Measurements from ENCODE around the gene ELF1.

ELF1 gene

GRCh38 chr13:40973409-40973808 lies 45.7 kb downstream of the ELF1 start:
- H3K36me3 ChIP-seq (ENCODE audit: insufficient read depth, low read length), result no peaks in the 10 kb centered on the region
- H3K9ac ChIP-seq (ENCODE audit: low read depth, low read length), result no peak overlapping the region
- H3K4me1 ChIP-seq (ENCODE audit: insufficient read depth, low read length), result no peaks in the 10 kb centered on the region
- H3K9me3 ChIP-seq (ENCODE audit: control insufficient read depth, insufficient read depth, low read length), result no peaks in the 10 kb centered on the region

GRCh38 chr13:40971321-40971720 lies 47.8 kb downstream of the ELF1 start:
- H3K36me3 ChIP-seq (ENCODE audit: insufficient read depth, low read length), result no peaks in the 10 kb centered on the region
- no peaks in the 10 kb centered on the region for H3K4me1 ChIP-seq (ENCODE audit: insufficient read depth, low read length)
- no peak overlapping the region for H3K9ac ChIP-seq (ENCODE audit: low read depth, low read length)
- H3K9me3 ChIP-seq (ENCODE audit: control insufficient read depth, insufficient read depth, low read length), result no peaks in the 10 kb centered on the region

GRCh38 chr13:40970803-40971202 lies 48.3 kb downstream of the ELF1 start:
- Histone ChIP-seq H3K36me3 (ENCODE audit: insufficient read depth, low read length) (no peaks in the 10 kb centered on the region), H3K9ac (ENCODE audit: low read depth, low read length) (no peak overlapping the region), H3K9me3 (ENCODE audit: control insufficient read depth, insufficient read depth, low read length) (no peaks in the 10 kb centered on the region), H3K4me1 (ENCODE audit: insufficient read depth, low read length) (no peaks in the 10 kb centered on the region)

- no peaks in the 10 kb centered on the region for H3K36me3 ChIP-seq (ENCODE audit: insufficient read depth, low read length)
- H3K4me1 ChIP-seq (ENCODE audit: insufficient read depth, low read length), result no peaks in the 10 kb centered on the region
- H3K9me3 ChIP-seq (ENCODE audit: control insufficient read depth, insufficient read depth, low read length), result no peaks in the 10 kb centered on the region
- no peak overlapping the region for H3K9ac ChIP-seq (ENCODE audit: low read depth, low read length)
Observed at GRCh38 chr13:40969169-40969901, 49.8 kb downstream of the ELF1 start.

- H3K4me1 ChIP-seq (ENCODE audit: insufficient read depth, low read length), result no peaks in the 10 kb centered on the region
- H3K36me3 ChIP-seq (ENCODE audit: insufficient read depth, low read length), result no peaks in the 10 kb centered on the region
Observed at GRCh38 chr13:40968416-40969000, 50.6 kb downstream of the ELF1 start.

GRCh38 chr13:40966298-40966697 lies 52.8 kb downstream of the ELF1 start:
- Histone ChIP-seq H3K9me3 (ENCODE audit: control insufficient read depth, insufficient read depth, low read length) (no peaks in the 10 kb centered on the region), H3K36me3 (ENCODE audit: insufficient read depth, low read length) (no peaks in the 10 kb centered on the region), H3K4me1 (ENCODE audit: insufficient read depth, low read length) (no peaks in the 10 kb centered on the region), H3K9ac (ENCODE audit: low read depth, low read length) (no peak overlapping the region)

More at GRCh38 chr13:40968416-40969000, 50.6 kb downstream of the ELF1 start:
- H3K9ac ChIP-seq (ENCODE audit: low read depth, low read length), result no peak overlapping the region
- H3K9me3 ChIP-seq (ENCODE audit: control insufficient read depth, insufficient read depth, low read length), result no peaks in the 10 kb centered on the region

- no peaks in the 10 kb centered on the region for H3K36me3 ChIP-seq (ENCODE audit: insufficient read depth, low read length)
- H3K4me1 ChIP-seq (ENCODE audit: insufficient read depth, low read length), result no peaks in the 10 kb centered on the region
- H3K9me3 ChIP-seq (ENCODE audit: control insufficient read depth, insufficient read depth, low read length), result no peaks in the 10 kb centered on the region; the same call in 1 of the 2 replicates
Observed at GRCh38 chr13:40963927-40964326, 55.2 kb downstream of the ELF1 start.

GRCh38 chr13:40961826-40962225 lies 57.3 kb downstream of the ELF1 start:
- Histone ChIP-seq H3K4me1 (ENCODE audit: insufficient read depth, low read length) (no peaks in the 10 kb centered on the region), H3K36me3 (ENCODE audit: insufficient read depth, low read length) (no peaks in the 10 kb centered on the region), H3K9ac (ENCODE audit: low read depth, low read length) (no peak overlapping the region), H3K9me3 (ENCODE audit: control insufficient read depth, insufficient read depth, low read length) (no peaks in the 10 kb centered on the region; the same call in 1 of the 2 replicates)

More at GRCh38 chr13:40963927-40964326, 55.2 kb downstream of the ELF1 start:
- H3K9ac ChIP-seq (ENCODE audit: low read depth, low read length), result no peak overlapping the region

- Histone ChIP-seq H3K36me3 (ENCODE audit: insufficient read depth, low read length) (no peaks in the 10 kb centered on the region), H3K9me3 (ENCODE audit: control insufficient read depth, insufficient read depth, low read length) (no peaks in the 10 kb centered on the region; the same call in 1 of the 2 replicates), H3K9ac (ENCODE audit: low read depth, low read length) (no peak overlapping the region), H3K4me1 (ENCODE audit: insufficient read depth, low read length) (no peaks in the 10 kb centered on the region)
Observed at GRCh38 chr13:40961214-40961613, 57.9 kb downstream of the ELF1 start.

- no peaks in the 10 kb centered on the region for H3K36me3 ChIP-seq (ENCODE audit: insufficient read depth, low read length)
- H3K9me3 ChIP-seq (ENCODE audit: control insufficient read depth, insufficient read depth, low read length), result no peaks in the 10 kb centered on the region; the same call in 1 of the 2 replicates
- H3K9ac ChIP-seq (ENCODE audit: low read depth, low read length), result no peak overlapping the region
- H3K4me1 ChIP-seq (ENCODE audit: insufficient read depth, low read length), result no peaks in the 10 kb centered on the region
Observed at GRCh38 chr13:40960716-40961115, 58.4 kb downstream of the ELF1 start.

GRCh38 chr13:40958655-40959054 lies 60.5 kb downstream of the ELF1 start:
- Histone ChIP-seq H3K36me3 (ENCODE audit: insufficient read depth, low read length) (no peaks in the 10 kb centered on the region), H3K9me3 (ENCODE audit: control insufficient read depth, insufficient read depth, low read length) (no peaks in the 10 kb centered on the region; the same call in 1 of the 2 replicates), H3K9ac (ENCODE audit: low read depth, low read length) (no peak overlapping the region), H3K4me1 (ENCODE audit: insufficient read depth, low read length) (no peaks in the 10 kb centered on the region)

GRCh38 chr13:40946485-40946884 lies 72.6 kb downstream of the ELF1 start:
- no peak overlapping the region for H3K9ac ChIP-seq (ENCODE audit: low read depth, low read length)
- H3K36me3 ChIP-seq (ENCODE audit: insufficient read depth, low read length), result peaks cover 3% of the 10 kb centered on the region; the same call in 1 of the 2 replicates
- no peaks in the 10 kb centered on the region for H3K9me3 ChIP-seq (ENCODE audit: control insufficient read depth, insufficient read depth, low read length)
- H3K4me1 ChIP-seq (ENCODE audit: insufficient read depth, low read length), result no peaks in the 10 kb centered on the region

GRCh38 chr13:40943073-40943472 lies 76.0 kb downstream of the ELF1 start:
- Histone ChIP-seq H3K9me3 (ENCODE audit: control insufficient read depth, insufficient read depth, low read length) (no peaks in the 10 kb centered on the region), H3K4me1 (ENCODE audit: insufficient read depth, low read length) (no peaks in the 10 kb centered on the region), H3K9ac (ENCODE audit: low read depth, low read length) (no peak overlapping the region), H3K36me3 (ENCODE audit: insufficient read depth, low read length) (no peaks in the 10 kb centered on the region)

GRCh38 chr13:40941581-40941980 lies 77.5 kb downstream of the ELF1 start:
- Histone ChIP-seq H3K9me3 (ENCODE audit: control insufficient read depth, insufficient read depth, low read length) (no peaks in the 10 kb centered on the region), H3K4me1 (ENCODE audit: insufficient read depth, low read length) (no peaks in the 10 kb centered on the region), H3K36me3 (ENCODE audit: insufficient read depth, low read length) (no peaks in the 10 kb centered on the region), H3K9ac (ENCODE audit: low read depth, low read length) (no peak overlapping the region)

GRCh38 chr13:40940841-40941240 lies 78.3 kb downstream of the ELF1 start:
- no peaks in the 10 kb centered on the region for H3K9me3 ChIP-seq (ENCODE audit: control insufficient read depth, insufficient read depth, low read length)
- H3K9ac ChIP-seq (ENCODE audit: low read depth, low read length), result no peak overlapping the region
- no peaks in the 10 kb centered on the region for H3K36me3 ChIP-seq (ENCODE audit: insufficient read depth, low read length)
- H3K4me1 ChIP-seq (ENCODE audit: insufficient read depth, low read length), result no peaks in the 10 kb centered on the region
